Prostate gland (tissue), 2 donors: ENCODE measurements around the gene NRN1L.

Experiments
- POLR2A ChIP-seq: fragments of 450-650 bp; IDR thresholded peaks from one replicate; pipeline ENCODE4 v1.6.1; 2016; ENCODE audit warnings: antibody characterized with exemption, mild to moderate bottlenecking
- POLR2AphosphoS5 ChIP-seq: sonication (generic); formaldehyde crosslinking; IDR thresholded peaks from one replicate; pipeline ENCODE4 v1.6.1; 2017; ENCODE audit warnings: antibody characterized with exemption
- TF ChIP-seq, protein P1 (sequence below), 4 experiments: fragments of 200-600 bp in 2 of 4; fragments of 450-650 bp in 2 of 4; sonication (generic) in 2 of 4; IDR thresholded peaks; 1 replicate in 3 of 4; 2 replicates in 1 of 4; pipeline ENCODE4 v1.5.1; 2016 to 2019; ENCODE audit warnings: antibody characterized with exemption in 4 of 4, mild to moderate bottlenecking in 2 of 4, moderate library complexity in 2 of 4

DNA sequence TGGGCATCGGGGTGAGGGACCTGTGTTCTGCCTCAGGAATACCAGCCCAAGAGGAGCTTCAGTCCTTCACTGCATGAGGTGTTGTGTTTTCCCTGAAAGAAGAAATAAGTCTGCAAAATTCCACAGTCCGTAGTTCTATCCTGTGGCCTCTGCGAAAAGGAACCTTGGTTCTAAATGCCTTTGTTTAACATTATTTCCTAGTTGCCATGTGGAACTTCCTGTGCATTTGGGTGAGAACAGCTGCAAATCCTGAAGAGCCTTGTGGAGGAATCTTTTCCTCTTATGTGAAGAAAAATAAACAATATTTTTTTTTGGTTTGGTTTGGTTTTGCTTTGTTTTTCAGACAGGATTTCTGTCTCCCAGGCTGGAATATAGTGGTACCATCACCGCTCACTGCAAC is 18.1 kb downstream of the NRN1L start:
- TF ChIP-seq, protein P1, sequence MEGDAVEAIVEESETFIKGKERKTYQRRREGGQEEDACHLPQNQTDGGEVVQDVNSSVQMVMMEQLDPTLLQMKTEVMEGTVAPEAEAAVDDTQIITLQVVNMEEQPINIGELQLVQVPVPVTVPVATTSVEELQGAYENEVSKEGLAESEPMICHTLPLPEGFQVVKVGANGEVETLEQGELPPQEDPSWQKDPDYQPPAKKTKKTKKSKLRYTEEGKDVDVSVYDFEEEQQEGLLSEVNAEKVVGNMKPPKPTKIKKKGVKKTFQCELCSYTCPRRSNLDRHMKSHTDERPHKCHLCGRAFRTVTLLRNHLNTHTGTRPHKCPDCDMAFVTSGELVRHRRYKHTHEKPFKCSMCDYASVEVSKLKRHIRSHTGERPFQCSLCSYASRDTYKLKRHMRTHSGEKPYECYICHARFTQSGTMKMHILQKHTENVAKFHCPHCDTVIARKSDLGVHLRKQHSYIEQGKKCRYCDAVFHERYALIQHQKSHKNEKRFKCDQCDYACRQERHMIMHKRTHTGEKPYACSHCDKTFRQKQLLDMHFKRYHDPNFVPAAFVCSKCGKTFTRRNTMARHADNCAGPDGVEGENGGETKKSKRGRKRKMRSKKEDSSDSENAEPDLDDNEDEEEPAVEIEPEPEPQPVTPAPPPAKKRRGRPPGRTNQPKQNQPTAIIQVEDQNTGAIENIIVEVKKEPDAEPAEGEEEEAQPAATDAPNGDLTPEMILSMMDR (IDR thresholded peaks at IDR 0.05): no peak
- no peak for TF ChIP-seq POLR2AphosphoS5
- TF ChIP-seq POLR2A: no peak
